Measurements from ENCODE around the gene TXK. TPM values are rescaled to one million over a fixed set of nuclear protein-coding genes. Genes with fewer than 3 reads are reported as not detected.

The TXK gene
- total and polyA plus RNA-seq, 10 of the 15 experiments (the other 5 are each of a cell fraction or from before 2014, with no cell fraction given) = 0.44 to 2.9 (median 1.4) TPM

GRCh38 chr4:48031802-48032525, 102.1 kb downstream of the TXK start:
- H3K4me1 ChIP-seq (ENCODE audit: control insufficient read depth, insufficient read depth, low read length) = peaks cover 66% of the 10 kb centered on the region
- no peaks in the 10 kb centered on the region for H3K79me2 ChIP-seq (ENCODE audit: control insufficient read depth, insufficient read depth, low read length)
- H4K20me1 ChIP-seq (ENCODE audit: control insufficient read depth, insufficient read depth) = no peaks in the 10 kb centered on the region
- H3K36me3 ChIP-seq (ENCODE audit: control insufficient read depth in 2 of 2, insufficient read depth in 2 of 2, low read length in 1 of 2) = no peaks in the 10 kb centered on the region
- in situ Hi-C loops (cut with MboI) = no loop called here
- no peak overlapping the region for H3K4me3 ChIP-seq
- WGBS (ENCODE audit: insufficient coverage, insufficient replicate concordance, low lambda C conversion rate, missing lambda C conversion rate) = 83% methylated on average over 12 of the region's 12 CpGs
- intact Hi-C loops (cut with micrococcal nuclease; ENCODE audit: unreplicated experiment) = loop anchor here (10.0 kb wide), 1 partner anchor 537 kb away; no protein-coding TSS in a partner anchor
- CTCF ChIA-PET = interaction anchor here (0.7 to 9.8 kb wide), 12 partner anchors 8 to 173 kb away, joined by 3 to 158 read pairs (median 4); partner anchors contain the start of genes CNGA1 and NIPAL1
- H3K27ac ChIP-seq (ENCODE audit: control insufficient read depth, insufficient read depth) = no peak overlapping the region
- FAIRE-seq = no peak
- no peak overlapping the region for H2AFZ ChIP-seq (ENCODE audit: control insufficient read depth, low read depth, low read length)
- no TSS peak for BruUV-seq (replicated peaks)
- DNase-seq (ENCODE audit: low read depth, low spot score) = no peak
- H3K27me3 ChIP-seq (replicated peaks in 1 of 2; ENCODE audit: control insufficient read depth in 2 of 2, insufficient read depth in 2 of 2, low read length in 1 of 2) = no peaks in the 10 kb centered on the region
- no peak for ATAC-seq
- peaks cover 2% of the 10 kb centered on the region; the same call in 1 of the 3 replicates for H3K9me3 ChIP-seq (replicated peaks; ENCODE audit: control insufficient read depth, insufficient read depth, low read length)
- no peak overlapping the region for H3K9ac ChIP-seq (ENCODE audit: control insufficient read depth, insufficient read depth, low read length)
- RAD21 ChIA-PET (ENCODE audit: unreplicated experiment) = interaction anchor here (0.7 to 7.2 kb wide), 8 partner anchors 8 to 56 kb away, joined by 3 to 121 read pairs (median 4); no protein-coding TSS in a partner anchor
- SMC1A ChIA-PET (ENCODE audit: uncharacterized antibody, unreplicated experiment) = interaction anchor here (0.8 to 11.8 kb wide), 6 partner anchors 13 to 77 kb away, joined by 4 to 268 read pairs (median 20); no protein-coding TSS in a partner anchor
- POLR2A ChIA-PET = interaction anchor here (0.7 to 6.1 kb wide), 3 partner anchors 15 to 54 kb away, joined by 3 to 38 read pairs (median 7); no protein-coding TSS in a partner anchor
- no peak overlapping the region for H3K4me2 ChIP-seq (ENCODE audit: control insufficient read depth, insufficient read depth)
- no peak for TF ChIP-seq ZNF592 (IDR thresholded peaks at IDR 0.05)
- no peak for TF ChIP-seq E2F8 (IDR thresholded peaks at IDR 0.05; ENCODE audit: low read depth, partially characterized antibody)
- TF ChIP-seq, protein P1, sequence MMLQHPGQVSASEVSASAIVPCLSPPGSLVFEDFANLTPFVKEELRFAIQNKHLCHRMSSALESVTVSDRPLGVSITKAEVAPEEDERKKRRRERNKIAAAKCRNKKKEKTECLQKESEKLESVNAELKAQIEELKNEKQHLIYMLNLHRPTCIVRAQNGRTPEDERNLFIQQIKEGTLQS (IDR thresholded peaks at IDR 0.05; ENCODE audit: borderline replicate concordance, extremely low read depth, low read depth, low read length) = no peak
- no peak for TF ChIP-seq BHLHE40 (IDR thresholded peaks at IDR 0.05; ENCODE audit: borderline replicate concordance in 1 of 2, low read depth in 2 of 2, low read length in 1 of 2)
- TF ChIP-seq ZBTB33 (IDR thresholded peaks at IDR 0.05) = no peak
- no peak for TF ChIP-seq NFXL1 (IDR thresholded peaks at IDR 0.05; ENCODE audit: borderline replicate concordance)
- no peak for TF ChIP-seq EGR1 (IDR thresholded peaks at IDR 0.05; ENCODE audit: borderline replicate concordance in 1 of 2, low read depth in 2 of 2, low read length in 2 of 2)
- no peak for TF ChIP-seq USF2 (IDR thresholded peaks at IDR 0.05; ENCODE audit: borderline replicate concordance, low read depth, low read length)
- no peak for TF ChIP-seq MXI1 (IDR thresholded peaks at IDR 0.05; ENCODE audit: low read depth, low read length)
- TF ChIP-seq KLF5 (IDR thresholded peaks at IDR 0.05; ENCODE audit: partially characterized antibody) = no peak

Measured in GM12878 (cell line).